Stimulated activated CD4-positive, alpha-beta T cell treated with anti-CD3 and anti-CD28 coated beads, Interleukin-1b, Interleukin-23, amount 100 ng/mL, for 24 hours (primary cell): ENCODE measurements around the gene ARHGEF33.
"Not testable (repeated sequence)": the region's sequence is repeated elsewhere in the genome, so short reads cannot be mapped to it uniquely, and the experiment has no call there.

Experiments used
- DNase-seq, 4 experiments: peaks; one replicate each; pipeline ENCODE4 v3.0.0-alpha.2; 2020; ENCODE audit warnings: low read depth in 4 of 4, low spot score in 1 of 4

The ARHGEF33 gene

DNA sequence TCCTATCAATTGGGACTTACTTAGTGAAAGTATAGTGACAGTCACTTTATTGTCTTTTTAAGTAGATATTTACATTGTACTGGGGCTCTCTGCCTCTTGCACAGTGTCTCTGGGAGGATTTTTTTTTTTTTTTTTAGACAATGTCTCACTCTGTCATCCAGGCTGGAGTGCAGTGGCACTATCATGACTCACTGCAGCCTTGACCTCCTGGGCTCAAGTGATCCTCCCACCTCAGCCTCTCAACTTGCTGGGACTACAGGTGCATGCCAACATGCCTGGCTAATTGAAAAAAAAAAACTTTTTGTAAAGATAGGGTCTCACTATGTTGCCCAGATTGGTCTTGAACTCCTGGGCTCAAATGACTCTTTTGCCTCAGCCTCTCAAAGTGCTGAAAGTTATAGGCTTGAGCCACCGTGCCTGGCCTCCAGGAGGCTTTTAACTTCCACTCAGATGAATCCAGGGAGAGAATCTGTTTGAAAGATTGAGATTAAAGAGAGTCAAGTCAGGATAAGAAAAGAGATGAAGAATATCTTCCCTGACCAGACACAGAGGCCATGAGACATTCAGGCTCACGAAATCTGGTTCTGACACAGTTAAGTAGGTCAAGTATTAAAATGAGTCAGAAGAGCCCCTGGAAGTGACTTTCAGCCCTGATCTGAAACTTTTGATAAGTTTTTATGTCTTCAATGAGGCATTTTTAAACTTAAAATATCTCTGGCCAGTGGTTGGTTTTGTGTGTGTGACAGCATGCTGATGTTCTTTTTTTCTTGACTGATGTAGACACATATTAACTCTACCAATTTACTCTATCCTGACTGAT lies 18.3 kb downstream of the ARHGEF33 start:
- DNase-seq: peak in 1 of 4 experiments; percentile 1

DNA sequence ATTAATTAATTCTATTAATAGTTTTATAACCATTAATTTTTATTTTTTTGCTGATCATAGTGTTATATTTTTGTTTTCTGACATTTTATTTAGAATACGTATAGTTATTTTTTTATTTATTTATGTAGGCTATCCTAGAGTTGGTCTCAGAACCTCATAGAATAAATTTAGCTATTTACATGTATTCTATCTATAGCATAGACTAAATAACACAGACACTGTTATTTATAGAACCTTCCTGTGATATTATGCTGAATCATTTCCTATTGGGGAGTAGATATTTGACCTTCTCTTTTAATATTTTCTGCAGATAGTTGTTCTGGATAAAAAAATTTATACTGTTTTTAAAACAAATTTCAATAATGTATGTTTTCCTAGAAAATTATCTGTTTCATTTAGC lies 20.2 kb downstream of the ARHGEF33 start:
- no peak for DNase-seq

DNA sequence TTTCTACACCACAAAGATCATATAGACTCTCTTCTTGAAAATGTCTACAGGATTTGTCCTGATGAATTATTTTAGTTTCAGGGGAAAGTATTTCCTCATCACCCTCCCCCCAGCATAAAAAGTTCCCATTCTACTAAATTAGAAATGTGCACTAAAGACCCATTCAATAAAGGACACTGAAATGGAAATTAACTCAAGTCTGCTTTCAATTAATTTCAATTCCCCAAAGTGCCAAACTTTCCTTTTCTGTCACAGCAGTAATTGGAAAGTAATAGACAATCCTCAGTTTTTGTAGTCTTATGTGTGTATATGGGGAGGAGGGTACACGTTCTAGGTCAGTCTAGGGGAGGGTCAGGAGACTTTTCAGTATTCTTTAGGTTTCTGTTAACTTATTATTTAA lies 21.5 kb downstream of the ARHGEF33 start:
- DNase-seq: no peak

DNA sequence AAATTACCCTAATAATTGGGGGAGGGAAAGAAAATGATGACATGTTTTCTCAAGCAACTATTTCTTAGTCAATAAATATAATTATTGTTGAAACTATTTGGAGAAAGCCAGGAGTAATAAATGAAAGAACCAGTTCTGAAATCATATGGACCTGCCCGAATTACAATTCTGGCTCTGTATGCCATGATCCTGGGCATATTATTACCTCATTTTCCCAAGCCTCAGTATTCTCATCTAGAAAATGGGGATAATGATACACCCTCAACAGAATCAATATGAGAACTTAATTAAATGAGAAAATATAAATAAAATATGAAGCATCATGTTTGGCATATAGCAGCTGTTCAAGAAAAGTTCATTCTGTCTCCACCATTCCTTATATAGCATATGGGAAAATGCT lies 22.9 kb downstream of the ARHGEF33 start:
- DNase-seq: no peak

DNA sequence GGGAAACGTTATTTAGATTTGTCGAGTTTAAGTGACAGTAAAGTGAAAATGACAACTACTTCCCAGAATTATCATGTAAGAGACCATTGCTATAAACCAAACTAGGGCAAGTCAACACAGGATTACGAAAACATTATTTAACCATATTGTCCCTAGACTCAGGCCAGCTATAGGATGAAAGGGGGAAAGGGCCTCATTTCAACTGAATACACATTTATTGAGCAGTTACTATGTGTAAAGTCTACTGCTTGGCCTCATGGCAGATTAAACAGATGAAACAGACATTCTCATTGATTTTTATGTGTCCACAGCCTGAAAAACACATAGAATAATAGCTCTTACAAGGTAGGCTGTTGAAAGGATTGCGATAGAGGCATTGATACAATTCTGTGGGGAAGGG lies 32.7 kb downstream of the ARHGEF33 start:
- DNase-seq: no peak

DNA sequence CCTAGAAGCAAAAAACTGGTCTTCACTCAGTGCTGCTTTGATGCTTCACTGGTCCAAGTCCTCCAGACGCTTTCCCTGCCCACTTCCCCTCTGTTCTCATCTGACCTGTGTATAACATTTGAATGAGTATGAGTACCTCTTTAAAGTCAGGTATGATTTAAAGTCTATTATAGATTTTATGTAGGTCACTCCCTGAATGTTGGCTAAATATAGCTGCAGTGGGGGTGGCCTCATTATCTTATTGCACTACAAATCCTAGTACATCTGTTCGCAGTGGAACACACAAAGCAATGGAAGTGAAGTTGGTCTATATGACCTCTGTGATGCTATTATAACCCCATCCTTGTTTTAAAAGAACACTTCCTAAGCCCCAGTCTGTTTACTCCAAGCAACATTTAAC lies 33.2 kb downstream of the ARHGEF33 start:
- DNase-seq: no peak

DNA sequence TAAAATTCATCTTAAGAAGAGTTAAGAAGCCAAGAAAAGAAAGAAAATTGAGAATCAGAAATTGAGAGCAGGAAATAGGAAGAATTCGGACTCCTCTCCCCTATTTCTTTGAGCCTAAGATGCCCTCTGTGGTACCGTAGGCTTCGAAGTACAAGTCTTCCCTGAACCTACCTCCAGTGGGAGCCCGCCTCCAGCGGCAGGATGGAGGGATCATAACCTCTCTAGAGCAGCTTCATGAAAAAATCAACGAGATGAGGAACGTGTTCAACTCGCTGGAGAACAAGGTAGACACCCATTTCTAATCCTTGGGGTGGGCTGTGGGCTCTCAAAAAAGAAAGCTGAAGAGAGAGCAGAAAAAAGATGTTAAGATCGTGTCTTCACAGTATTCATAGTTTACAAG lies 36.3 kb downstream of the ARHGEF33 start:
- no peak for DNase-seq

DNA sequence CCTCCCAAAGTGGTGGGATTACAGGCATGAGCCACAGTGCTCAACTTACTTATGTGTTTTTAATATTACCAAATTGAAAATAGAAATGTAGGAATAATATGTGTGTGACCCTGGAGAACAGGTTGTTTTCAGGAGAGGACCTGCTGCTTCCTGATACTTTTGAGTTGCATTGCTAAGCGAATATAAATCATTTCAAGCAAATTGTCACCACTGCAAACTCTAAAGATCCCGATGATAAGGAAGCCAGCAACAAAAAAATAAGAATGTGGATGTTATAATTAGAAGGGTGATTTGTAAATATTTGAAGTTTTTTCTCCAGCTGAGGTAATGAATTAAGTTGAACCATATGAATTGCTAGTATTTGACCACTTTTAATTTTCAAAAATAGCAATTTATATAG lies 40.9 kb downstream of the ARHGEF33 start:
- no peak for DNase-seq

DNA sequence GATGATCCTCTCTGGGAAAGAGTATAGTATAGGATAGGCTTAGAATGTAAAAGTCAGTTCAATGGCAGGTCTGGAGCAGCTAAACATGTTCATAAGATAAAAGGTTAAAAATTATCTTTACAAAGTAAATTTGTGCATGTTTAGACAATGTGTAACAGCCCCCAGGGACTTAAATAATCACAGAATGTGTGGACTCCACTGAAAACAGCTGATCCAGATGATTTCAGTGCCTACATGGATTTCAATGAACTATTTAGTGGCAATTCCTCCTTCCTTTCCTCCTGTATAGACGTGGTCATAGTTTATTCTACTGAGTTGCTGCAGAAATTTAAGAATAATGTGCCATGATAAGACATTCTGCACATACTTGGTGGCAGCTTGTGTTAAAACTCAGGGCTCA lies 42.9 kb downstream of the ARHGEF33 start:
- DNase-seq: no peak

DNA sequence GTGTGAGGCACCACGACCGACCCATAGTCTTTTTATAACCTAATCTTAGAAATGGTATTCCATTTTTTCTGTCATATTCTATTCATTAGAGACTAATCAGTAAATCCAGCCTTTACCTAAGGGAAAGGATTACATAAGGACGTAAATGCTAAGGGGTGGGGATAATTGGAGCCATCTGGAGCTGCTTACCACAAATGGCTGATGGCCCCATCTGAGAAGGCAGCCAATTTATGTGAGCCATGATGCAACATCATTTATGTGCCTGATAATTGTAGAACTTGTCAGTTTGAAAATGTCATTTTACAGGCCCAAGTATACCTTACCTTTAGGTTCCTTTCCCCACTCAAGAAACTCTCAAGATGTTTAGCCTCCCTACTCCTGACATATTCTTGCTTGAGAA lies 44.0 kb downstream of the ARHGEF33 start:
- no peak for DNase-seq

DNA sequence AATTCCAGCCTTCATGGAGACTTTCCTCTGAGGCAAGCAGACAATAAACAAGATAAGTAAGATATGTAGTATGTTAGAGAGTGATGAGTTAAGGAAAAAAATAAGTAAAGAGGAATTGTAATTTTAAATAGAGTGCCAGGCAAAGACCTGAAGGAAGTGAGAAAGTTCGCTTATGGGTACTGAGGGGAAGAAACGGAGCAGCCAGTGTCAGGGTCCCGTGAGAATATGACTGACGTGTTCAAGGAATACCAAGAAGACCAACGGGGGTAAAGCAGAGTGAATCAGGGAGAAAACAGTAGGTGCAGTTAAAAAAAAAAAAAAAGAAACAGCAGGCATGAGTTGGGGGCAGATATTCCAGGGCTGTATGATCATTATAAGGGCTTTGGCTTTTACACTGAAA lies 45.1 kb downstream of the ARHGEF33 start:
- no peak for DNase-seq

DNA sequence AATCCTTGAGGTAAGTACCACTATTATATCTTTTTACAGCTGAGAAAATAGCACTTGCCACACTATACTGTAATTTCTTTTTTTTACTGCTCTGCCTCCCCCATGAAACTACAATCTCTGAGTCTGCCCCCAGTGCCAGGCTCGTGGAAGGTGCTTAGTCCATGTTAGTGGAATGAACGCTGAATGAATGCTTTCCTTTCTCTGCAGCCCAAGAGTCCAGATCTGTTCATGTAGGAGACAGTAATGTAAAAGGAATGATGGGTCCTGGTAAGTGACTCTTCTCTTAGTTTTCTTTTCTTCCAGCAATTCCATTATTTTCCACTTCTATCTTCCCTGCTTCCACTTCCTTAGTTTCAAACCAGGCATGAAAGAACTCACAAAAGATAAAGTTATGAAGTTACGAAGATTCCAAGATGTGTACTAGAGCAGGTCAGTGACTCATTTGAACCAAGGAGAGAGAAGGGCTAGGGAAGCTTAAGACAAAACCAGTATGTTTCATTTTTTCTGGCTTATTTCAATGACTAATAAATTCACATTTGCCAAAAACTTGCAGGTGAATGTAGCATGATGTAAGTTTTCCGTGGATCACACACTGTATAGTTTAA lies 46.0 kb downstream of the ARHGEF33 start:
- no peak for DNase-seq

DNA sequence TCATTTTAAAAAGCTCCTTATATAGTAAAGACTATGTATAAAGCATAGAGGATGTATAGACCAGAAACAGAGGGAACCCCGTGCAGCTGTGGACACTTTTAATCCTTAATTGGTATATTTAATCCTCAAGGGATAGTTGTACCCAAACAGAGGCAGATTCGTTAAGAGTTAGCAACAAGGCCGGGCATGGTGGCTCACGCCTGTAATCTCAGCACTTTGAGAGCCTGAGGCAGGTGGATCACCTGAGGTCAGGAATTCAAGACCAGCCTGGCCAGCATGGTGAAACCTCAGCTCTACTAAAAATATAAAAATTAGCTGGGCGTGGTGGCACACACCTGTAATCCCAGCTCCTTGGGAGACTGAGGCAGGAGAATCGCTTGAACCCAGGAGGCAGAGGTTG lies 46.8 kb downstream of the ARHGEF33 start:
- DNase-seq: not testable (repeated sequence)

DNA sequence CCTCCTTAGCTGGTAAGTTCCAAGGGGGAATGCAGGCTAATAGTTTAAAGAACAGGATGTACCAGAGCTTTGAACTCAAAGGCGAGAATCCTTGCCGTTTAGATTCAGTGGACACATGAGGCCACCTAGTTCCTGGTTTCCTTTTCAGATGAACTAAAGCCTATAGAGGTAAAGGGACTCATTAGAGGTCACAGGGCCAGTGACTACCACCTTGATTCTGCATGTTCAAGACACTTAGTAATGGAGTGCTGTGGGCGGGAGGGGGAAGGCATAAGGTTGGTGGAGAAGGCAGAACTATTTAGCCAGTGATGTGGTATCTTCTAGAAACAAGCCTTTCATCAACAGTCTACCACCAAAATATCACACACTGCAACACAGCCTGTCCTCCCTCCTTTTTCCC lies 47.9 kb downstream of the ARHGEF33 start:
- DNase-seq: no peak

DNA sequence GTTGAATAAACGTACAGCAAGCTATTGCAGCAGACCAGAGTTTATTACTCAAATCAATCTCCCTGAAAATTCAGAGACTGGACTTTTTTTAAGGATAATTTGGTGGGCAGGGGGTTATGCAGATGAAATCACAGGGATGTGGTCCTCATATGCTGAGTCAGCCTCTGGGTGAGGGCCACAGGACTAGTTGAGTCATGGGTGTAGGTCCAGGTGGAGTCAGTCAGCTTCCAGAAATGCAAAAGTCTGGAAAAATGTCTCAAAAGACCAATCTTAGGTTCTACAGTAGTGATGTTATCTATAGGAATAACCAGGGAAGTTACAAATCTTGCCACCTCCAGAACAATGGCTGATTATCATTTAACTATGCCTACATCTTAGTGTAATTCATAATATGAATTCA lies 51.1 kb downstream of the ARHGEF33 start:
- no peak for DNase-seq

DNA sequence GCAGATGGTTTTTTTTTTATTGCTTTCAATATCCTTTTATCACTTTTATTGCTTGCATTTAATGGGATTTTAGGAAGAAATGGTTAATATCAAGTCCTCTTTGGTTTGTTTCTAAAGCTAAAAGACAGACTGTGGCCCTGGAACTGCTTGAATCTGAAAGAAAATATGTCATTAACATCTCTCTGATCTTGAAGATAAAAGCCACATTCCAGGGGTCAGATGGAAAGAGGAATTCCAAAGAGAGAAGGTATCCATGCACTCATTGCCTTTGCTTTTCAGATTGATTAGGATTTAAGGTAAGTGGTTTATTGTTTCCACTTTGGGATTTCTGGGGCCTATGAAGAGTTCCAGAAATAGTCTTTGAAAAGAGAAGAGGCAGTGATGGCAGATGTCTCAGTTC lies 54.1 kb downstream of the ARHGEF33 start:
- DNase-seq: no peak

DNA sequence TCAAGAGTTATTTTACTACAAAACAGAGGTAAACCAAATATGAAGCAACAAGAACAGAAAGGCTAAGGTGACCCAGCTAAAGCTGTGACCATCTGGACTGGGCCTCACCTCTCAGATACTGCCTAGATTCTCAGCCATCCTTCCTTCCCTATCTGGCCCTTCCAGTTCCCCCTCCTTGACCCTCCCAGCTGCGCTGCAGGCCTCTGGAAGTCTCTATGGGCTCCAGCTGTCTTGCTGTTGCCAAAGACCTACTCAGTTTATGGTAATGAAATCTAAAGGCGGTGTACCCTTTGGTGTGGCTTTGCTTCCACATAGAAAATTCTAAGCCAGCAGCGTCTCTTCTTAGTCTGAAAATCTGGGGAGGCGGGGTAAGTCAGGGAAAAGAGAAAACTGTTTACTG lies 55.7 kb downstream of the ARHGEF33 start:
- DNase-seq: no peak

DNA sequence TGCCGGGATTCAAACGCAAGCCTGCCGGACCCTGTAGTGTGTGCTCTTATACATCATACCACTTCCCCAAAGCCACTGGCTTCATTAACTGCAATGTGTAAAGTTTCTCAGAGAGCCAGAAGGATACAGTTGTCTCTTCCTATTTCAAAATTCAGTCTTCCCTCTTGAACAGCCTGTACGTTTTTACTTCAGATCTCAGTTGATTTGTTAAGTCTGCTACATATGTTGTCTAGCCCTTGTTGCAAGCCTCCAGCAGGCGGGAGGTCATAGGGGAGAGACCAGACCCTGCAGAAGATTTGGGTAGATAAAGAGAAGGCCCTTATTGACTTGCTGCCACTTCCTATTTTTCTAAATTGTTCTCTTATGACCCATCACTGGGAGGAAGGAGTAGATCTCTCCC lies 56.2 kb downstream of the ARHGEF33 start:
- DNase-seq: no peak

DNA sequence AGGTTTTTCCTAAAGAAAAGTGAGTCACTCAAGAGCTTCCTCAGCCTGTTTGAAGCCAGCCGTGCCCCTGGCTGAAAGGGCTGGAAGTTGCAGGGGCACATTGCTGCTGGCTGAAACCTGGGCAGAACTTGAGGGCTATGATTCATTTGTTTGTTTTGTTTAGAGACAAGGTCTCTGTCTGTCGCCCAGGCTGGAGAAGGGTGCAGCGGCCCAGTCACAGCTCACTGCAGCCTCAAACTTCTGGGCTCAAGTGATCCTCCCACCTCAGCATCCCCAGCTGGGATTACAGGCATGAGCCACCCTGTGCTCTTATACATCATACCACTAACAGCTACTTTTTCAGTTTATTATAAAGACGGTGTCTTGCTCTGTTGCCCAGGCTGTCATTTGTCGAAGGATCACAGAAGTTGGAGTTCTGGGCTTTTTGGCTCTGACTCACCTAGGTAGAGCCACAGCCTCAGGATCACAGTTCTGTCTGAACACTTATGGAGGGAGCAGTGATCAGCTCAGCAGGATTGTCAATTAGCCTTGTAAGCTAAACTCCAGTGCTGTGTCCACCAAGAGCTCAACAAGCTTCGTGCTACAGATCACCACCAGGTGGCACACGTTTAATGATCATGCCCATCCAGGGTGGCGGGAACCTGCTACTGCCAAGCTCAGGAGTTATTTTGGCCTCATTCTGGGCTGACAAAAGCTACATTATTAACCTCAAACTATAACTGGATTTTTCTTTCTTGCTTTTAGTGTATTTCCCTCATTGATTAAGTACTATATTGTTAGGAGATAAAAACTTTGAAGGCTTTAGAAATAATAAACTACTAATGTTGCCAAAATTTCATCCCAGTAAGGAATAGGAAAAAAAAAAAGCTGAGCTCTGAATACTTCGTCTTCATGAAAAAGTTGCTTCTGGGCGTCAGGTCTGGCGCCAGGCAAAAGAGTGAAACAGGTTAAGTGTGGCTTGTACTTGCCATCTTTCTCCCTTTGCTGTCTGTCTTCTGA lies 57.9 kb downstream of the ARHGEF33 start:
- peak; percentile 13 to 60 (median 45) for DNase-seq

DNA sequence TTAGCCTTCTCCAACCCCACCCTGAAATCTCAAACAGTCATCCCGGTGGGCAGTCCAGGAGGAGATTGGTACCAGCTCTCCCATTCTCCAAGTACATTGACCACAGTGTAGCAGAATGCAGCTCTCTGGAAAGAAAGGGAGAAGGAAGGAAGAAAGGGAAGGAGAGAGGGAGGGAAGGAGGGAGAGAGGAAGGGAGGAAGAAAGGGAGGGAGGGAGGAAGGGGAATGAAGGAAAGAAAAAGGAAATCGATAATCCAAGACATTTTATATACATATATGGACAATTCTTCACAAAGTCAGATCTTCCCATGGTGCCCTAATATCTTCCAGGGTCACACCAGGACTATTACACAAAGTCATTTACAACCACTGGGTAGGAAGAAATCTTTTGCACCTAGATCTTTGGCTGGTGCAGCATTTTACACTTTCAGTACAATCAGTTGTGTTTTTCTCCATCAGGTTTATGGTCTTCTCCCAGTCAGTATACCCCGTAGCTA lies 58.8 kb downstream of the ARHGEF33 start:
- DNase-seq: no peak

DNA sequence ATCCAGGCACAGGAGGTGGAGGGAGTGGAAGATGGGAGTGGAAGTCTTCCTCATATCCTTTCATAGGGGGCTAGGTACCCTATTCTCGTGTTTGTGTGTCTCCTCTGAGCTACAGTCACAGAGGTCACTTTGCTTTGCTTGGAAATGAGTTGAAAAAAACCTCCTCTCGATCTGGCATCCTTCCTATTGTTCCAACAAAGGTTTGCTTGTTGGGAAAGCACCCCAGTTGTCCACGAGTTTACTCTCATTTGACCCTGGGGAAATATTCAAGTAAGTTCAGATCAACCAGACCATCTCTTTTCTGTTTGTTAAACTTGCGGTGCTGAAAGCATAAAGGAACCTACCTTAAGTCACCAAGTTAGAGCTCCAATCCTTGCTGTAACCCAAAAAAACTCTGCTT lies 59.3 kb downstream of the ARHGEF33 start:
- DNase-seq: no peak

DNA sequence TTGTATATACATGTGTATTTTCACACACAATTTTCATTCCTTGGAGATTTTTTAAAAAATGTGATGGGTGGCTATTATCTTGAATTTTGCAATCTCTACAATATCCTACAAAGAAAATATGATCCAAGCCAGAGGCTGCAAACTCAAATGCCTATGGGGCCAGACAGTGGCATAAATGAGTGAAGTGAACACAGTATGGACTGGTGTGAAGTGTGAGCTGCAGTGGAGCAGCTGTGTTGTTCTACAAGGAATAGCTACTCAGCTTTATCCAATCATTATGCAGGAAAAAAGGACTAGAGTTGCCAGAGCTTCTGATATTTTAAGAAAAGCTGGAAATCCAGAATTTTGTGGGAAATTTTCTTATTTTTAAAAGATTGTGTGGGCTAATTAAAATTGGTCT lies 62.1 kb downstream of the ARHGEF33 start:
- no peak for DNase-seq
